Measurements from ENCODE around the gene PRELID3B.

DNA sequence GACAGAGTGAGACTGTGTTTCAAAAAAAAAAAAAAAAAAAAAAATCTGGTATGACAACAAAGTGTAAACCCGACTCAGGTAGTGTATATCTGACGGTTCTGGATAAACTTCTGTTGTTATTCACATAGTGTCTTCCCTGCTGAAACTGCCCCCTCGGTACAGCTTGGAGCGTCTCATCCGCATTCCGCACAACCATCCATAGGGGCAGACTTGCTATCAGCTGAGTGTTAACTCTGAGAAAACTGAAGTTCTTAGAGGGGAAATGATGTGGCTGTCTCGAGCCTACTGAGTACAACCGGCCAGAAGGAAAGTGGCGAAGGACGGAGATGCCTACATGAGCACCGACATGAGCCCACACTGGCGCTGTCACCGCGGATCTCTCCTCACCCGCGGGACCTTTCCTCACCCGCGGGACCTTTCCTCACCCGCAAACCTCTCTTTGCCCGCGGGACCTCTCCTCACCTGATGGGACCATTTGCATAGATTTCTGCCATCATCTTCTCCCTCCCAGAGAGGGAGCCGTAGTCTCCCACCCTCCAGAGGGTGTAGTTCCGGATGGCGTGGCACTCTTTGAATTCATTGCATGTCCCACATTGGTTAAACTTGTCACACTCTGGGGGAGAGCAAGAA, 45.3 kb downstream of the PRELID3B start:
- TF ChIP-seq CTCF (IDR thresholded peaks at IDR 0.05) (no peak), POLR2AphosphoS5 (IDR thresholded peaks at IDR 0.05) (no peak)
